Measurements from ENCODE around the gene PPIH. TPM values are rescaled to one million over a fixed set of nuclear protein-coding genes. Genes with fewer than 3 reads are reported as not detected.
"Not testable (repeated sequence)": the region's sequence is repeated elsewhere in the genome, so short reads cannot be mapped to it uniquely, and the experiment has no call there.

PPIH gene
- 20.6 TPM for total RNA-seq

DNA sequence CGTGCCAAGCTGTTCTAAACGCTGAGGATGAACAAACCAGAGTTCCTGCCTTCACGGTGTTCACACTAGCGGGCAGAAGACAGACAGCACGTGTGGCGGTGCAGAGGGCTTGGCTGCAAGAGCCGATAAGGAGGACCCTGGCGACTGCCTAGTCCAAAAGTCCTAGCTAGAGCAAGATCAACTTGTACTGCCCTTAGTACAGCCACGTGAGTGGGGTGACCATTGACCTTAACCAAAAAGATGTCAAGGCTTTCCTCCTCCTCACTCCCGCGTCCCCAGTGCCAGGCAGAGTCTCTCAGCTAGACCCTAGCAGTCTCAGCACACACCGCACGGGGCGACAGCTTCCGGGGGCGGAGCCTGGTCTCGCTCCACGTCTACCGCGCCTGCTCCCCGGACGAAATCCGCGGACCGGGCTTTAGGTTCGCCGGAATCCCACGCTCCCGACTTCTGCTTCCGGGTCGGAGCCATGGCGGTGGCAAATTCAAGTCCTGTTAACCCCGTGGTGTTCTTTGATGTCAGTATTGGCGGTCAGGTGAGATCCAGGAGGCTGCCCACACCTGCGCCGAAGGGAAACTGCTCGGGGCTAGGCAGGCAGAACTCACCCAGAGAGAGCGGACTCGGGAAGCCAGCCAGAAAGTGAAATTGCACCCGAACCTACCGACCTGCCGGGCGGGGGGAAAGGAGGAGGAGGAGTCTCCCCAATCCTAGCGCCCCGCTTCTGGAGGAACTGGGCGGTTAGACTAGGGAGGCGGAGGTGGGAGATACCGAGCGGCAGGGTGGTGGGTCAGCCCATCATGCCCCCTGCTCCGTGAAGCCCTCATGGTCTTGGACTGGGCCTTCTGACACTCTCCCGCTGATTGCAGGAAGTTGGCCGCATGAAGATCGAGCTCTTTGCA, at the start of gene PPIH:
Gene PPIH, plus strand, starts transcription at position 443 of the 896 bp plus-strand sequence. Its CDS starts 24 bp downstream, at position 467.
- intact Hi-C loops (cut with DNase I), result no loop called here
- DNase-seq (ENCODE audit: low spot score) (peak; percentile 96), ATAC-seq (peak; percentile 100)

DNA sequence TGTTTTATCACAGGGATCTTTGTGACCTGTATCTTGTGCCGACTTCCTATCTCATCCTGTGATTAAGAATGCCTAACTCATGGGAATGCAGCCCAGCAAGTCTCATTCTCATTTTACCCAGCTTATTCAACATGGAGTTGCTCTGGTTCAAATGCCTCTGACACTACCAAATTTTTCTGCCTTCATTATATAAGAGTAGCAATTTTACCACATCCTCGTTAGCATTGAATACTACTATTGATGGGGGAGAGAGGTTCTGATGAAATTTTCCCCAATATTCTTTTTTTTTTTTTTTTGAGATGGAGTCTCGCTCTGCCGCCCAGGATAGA, 44.5 kb upstream of the PPIH start:
- no peak for ATAC-seq
- no peak for DNase-seq (ENCODE audit: low spot score)
- intact Hi-C loops (cut with DNase I), result no loop called here

- intact Hi-C loops (cut with DNase I), result no loop called here
- no peak for ATAC-seq
- DNase-seq (ENCODE audit: low spot score), result no peak
Measured at GRCh38 chr1:42618866-42619265, 39.4 kb upstream of the PPIH start.

DNA sequence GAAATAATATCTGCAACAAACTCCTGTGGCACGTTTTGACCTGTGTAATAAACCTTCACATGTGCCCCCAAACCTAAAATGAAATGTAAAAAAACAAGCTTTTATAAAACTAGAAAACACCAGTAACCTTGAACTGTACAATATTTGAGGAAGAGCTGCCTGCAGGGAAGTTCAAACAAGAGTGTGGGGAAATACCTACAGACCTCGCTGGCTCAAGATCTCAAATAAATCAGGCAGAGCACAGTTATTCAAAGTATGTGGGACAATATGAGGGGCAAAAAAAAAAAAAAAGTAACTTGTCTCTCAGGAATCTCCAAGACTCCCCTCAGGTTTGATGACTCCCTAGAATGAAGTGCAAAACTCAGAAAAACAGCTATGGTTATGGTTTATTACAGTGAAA, 37.9 kb upstream of the PPIH start:
- DNase-seq (ENCODE audit: low spot score), result no peak
- no peak for ATAC-seq
- intact Hi-C loops (cut with DNase I), result no loop called here

DNA sequence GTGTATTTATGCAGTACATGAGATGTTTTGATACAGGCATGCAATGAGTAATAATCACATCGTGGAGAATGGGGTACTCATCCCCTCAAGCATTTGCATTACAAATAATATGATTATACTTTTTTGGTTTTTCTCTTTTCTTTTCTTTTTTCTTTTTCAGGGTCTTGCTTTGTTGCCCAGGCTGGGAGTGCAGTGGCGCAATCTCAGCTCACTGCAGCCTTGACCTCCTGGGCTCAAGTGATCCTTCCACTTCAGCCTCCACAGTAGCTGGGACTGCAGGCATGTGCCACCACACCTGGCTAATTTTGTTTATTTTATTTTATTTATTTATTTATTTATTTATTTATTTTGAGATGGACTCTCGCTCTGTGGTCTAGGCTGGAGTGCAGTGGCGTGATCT, 37.0 kb upstream of the PPIH start:
- DNase-seq (ENCODE audit: low spot score); intact Hi-C loops (cut with DNase I); ATAC-seq: not testable (repeated sequence)

GRCh38 chr1:42627205-42627604, 31.0 kb upstream of the PPIH start:
- DNase-seq (ENCODE audit: low spot score); intact Hi-C loops (cut with DNase I); ATAC-seq: not testable (repeated sequence)

GRCh38 chr1:42639116-42639515, 19.1 kb upstream of the PPIH start:
- no peak for ATAC-seq
- DNase-seq (ENCODE audit: low spot score), result no peak
- intact Hi-C loops (cut with DNase I), result no loop called here

GRCh38 chr1:42646056-42646455, 12.2 kb upstream of the PPIH start:
- intact Hi-C loops (cut with DNase I), result no loop called here
- no peak for ATAC-seq
- no peak for DNase-seq (ENCODE audit: low spot score)

DNA sequence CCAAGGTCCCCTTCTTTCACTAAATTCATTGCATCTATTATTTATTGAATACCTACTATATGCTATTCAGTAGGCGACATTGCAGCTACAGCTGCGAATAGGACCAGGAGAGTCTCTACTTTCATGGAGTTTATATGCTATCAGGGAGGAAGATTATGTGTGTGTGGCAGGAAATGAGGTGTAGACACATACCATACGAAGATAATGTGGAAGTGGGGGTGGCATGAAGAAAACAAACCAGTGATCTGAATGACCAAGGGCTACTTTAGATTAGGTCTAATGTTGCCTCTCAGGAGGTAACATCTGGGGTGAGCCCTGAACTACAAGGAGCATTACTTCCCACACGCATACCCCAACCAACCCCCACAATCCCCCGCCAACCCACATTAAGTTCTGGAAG, 1.0 kb upstream of the PPIH start:
- intact Hi-C loops (cut with DNase I), result no loop called here
- DNase-seq (ENCODE audit: low spot score) (no peak), ATAC-seq (no peak)

DNA sequence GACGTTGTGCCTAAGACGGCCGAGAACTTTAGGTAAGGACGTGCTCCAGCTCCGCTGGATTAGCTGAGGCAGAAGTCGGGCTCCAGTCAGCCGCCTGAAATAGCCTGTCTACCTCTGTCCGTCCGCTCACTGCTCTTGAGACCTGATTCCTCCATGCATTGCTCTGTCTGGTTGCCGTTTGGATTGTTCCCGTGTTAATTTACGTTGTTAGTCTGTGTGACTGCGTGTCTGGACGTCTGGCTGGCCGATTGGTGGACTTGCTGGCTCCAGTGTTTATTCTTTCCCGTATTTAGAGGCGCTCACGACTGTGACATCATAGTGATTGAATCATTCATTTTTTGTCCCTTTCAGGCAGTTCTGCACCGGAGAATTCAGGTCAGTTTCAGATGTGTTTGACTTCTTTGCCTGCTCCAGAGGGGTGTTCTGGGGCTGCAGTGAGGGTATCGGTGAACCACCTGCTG, 684 bp downstream of the PPIH start:
- DNase-seq (ENCODE audit: low spot score) (no peak), ATAC-seq (no peak)
- intact Hi-C loops (cut with DNase I), result no loop called here

DNA sequence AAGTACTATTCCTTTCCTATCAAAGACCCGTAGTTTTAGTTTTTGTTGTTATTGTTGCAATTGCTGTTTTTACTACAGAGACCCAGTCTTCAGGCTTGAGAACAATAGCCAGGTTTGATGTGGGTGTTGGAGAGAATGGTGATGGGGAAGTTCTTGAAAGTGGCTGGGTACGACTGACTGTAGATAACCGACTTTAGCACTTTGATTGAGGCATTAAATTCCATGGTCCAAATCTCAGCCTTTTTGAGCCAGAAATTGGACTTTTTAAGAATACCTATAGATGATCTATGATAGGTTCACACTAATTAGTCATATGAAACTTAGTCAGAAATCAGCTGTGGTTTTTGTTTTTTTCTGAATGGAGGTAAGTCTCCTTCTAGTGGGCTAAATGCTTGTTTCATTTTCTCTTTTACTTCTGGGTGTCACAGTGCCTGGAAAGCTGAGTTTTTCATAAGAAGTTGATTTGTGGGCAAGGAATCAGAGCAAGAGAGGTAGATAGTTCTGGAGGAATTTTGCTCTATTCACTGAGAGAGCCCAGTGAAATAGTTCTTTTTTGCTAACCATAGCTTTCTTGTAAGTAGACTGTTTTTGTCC, 2.8 kb downstream of the PPIH start:
- intact Hi-C loops (cut with DNase I), result loop anchor here (10.0 kb wide), 1 partner anchor 84 kb away; the partner anchor contains the start of gene CLDN19
- DNase-seq (ENCODE audit: low spot score), result no peak
- ATAC-seq, result no peak

GRCh38 chr1:42669936-42670335, 11.7 kb downstream of the PPIH start:
- intact Hi-C loops (cut with DNase I), result loop anchor here (10.0 kb wide), 1 partner anchor 75 kb away; the partner anchor contains the start of gene CLDN19
- DNase-seq (ENCODE audit: low spot score) (no peak), ATAC-seq (no peak)

DNA sequence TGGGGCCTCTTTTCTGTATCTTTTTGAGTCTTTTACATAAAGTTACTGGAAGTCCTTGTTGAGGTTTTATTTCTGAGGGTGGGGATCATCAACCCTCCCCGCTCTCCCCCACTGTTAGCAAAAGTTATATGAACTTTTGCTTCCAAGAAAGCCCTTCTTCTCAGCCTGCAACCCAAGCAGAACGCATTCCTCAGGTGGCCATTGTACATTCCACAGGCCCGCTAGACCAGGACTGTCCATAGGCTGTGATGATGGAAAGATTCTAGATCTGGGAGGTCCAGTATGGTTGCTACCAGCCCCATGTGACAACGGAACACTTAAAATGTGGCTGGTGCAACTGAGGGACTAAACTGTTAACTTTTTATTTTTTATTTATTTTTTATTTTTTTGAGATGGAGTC, 12.2 kb downstream of the PPIH start:
- no peak for DNase-seq (ENCODE audit: low spot score)
- intact Hi-C loops (cut with DNase I), result no loop called here
- ATAC-seq, result no peak

DNA sequence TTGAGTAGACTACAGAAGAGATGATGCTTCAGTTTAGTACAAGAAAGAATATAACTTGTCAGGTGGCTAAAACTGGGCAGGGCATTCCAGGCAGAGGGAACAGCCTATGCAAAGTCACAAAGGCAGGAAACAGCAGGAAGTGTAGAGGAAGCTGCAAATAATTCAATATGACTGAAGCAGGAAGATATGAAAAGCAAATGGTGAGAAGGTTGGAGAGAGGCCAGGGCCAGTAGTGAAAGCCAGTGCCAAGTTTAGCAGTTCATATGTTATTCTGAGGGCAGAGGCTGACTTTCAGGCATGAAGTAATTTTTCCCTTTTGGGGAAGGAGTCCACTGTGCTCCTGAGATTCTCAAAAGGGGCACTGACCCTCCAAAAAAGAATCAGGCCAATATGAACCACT, 16.0 kb downstream of the PPIH start:
- intact Hi-C loops (cut with DNase I), result no loop called here
- ATAC-seq (no peak), DNase-seq (ENCODE audit: low spot score) (no peak)

GRCh38 chr1:42674682-42675081, 16.5 kb downstream of the PPIH start:
- DNase-seq (ENCODE audit: low spot score), result no peak
- no peak for ATAC-seq
- intact Hi-C loops (cut with DNase I), result no loop called here

DNA sequence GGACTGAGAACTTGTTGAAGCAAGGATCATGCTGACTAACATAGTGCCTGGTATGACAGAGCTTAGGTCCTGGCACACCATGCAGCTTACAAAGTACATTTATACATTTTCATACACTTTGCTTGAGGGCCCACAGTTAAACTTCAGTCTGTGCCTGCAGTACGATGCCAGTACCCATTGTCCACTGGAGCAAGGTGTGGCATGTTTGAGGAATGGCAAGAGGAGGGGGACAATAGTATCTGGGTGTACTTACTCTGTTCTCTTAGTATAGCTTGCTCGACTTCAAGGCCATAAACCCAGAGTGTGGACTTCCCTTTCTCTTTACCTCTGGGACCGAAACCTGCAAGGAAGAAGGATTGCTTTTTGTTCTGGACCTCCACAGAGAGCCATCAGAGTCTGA, 17.2 kb downstream of the PPIH start:
- no peak for DNase-seq (ENCODE audit: low spot score)
- intact Hi-C loops (cut with DNase I), result no loop called here
- ATAC-seq, result no peak

- no peak for ATAC-seq
- intact Hi-C loops (cut with DNase I), result no loop called here
- no peak for DNase-seq (ENCODE audit: low spot score)
Measured at GRCh38 chr1:42676534-42677087, 18.4 kb downstream of the PPIH start.

DNA sequence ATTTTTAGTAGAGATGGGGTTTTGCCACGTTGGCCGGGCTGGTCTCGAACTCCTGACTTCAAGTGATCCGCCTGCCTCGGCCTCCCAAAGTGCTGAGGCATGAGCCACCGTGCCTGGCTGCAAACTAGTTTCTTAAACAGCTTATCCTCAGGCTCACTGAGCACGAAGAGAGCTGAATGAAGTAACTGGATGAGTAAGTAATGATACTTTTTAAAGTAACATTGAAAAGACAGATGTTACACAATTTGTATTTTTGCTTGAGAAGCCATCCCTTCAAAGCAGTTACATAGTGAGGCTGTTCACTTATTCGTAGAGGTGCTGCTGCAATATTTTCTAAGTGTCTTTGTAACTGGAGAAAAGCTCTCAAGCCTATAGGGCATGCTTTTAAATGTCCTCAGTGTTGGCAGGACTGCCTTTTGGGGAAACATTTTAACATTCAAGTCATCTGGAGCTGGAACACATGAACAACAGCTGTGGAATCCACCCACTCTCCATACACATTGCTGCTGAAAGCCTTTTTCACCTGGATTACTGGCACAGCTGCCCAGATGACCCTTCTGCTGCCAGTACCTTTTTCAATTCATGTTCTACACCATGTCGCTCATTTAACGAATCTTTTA, 21.3 kb downstream of the PPIH start:
- ATAC-seq, result no peak
- intact Hi-C loops (cut with DNase I), result no loop called here
- no peak for DNase-seq (ENCODE audit: low spot score)

- intact Hi-C loops (cut with DNase I), result loop anchor here (5.0 kb wide), 1 partner anchor 77 kb away; no protein-coding TSS in a partner anchor
- DNase-seq (ENCODE audit: low spot score) (no peak), ATAC-seq (no peak)
Measured at GRCh38 chr1:42680055-42680454, 21.8 kb downstream of the PPIH start.
